H54 (cell line): ENCODE data around the gene ASB5.
"Not testable (repeated sequence)": the region's sequence is repeated elsewhere in the genome, so short reads cannot be mapped to it uniquely, and the experiment has no call there.

Source experiments
- DNase-seq: peaks from one replicate; pipeline ENCODE4 v3.0.0; 2011; ENCODE audit warnings: low spot score, mixed read lengths; ENCODE audit not compliant: insufficient read length
- FAIRE-seq: peaks from 3 replicates; lab custom pipeline; 2011; peaks lifted over from hg19 to GRCh38; lab: Jason Lieb, UNC
- POLR2A ChIP-seq: IDR thresholded peaks from 2 replicates; pipeline ENCODE4 v1.6.1; 2011; ENCODE audit warnings: low read depth, mild to moderate bottlenecking, low read length

ASB5 gene

GRCh38 chr4:176222149-176222548 is 46.9 kb downstream of the ASB5 start:
- no peak for DNase-seq
- no peak for TF ChIP-seq POLR2A
- no peak for FAIRE-seq

- no peak for TF ChIP-seq POLR2A
- no peak for DNase-seq
- FAIRE-seq, result no peak
Measured at GRCh38 chr4:176217510-176217909, 51.5 kb downstream of the ASB5 start.

- not testable (repeated sequence) for DNase-seq, FAIRE-seq
Measured at GRCh38 chr4:176212351-176212750, 56.7 kb downstream of the ASB5 start.

GRCh38 chr4:176210579-176211296 is 58.3 kb downstream of the ASB5 start:
- FAIRE-seq (no peak), DNase-seq (no peak)
- TF ChIP-seq POLR2A, result no peak

GRCh38 chr4:176210101-176210500 is 58.9 kb downstream of the ASB5 start:
- no peak for FAIRE-seq

GRCh38 chr4:176209535-176209934 is 59.5 kb downstream of the ASB5 start:
- FAIRE-seq (no peak), DNase-seq (no peak)
- TF ChIP-seq POLR2A, result no peak

More at GRCh38 chr4:176210101-176210500, 58.9 kb downstream of the ASB5 start:
- TF ChIP-seq POLR2A, result no peak
- DNase-seq, result no peak

GRCh38 chr4:176207839-176208238 is 61.2 kb downstream of the ASB5 start:
- no peak for DNase-seq
- no peak for FAIRE-seq
- no peak for TF ChIP-seq POLR2A

GRCh38 chr4:176205299-176205698 is 63.7 kb downstream of the ASB5 start:
- no peak for TF ChIP-seq POLR2A
- DNase-seq (no peak), FAIRE-seq (no peak)

GRCh38 chr4:176198316-176198903 is 70.6 kb downstream of the ASB5 start:
- DNase-seq (no peak), FAIRE-seq (no peak)
- TF ChIP-seq POLR2A, result no peak

- peak; percentile 64 for TF ChIP-seq POLR2A
- FAIRE-seq (no peak), DNase-seq (peak; percentile 64)
Measured at GRCh38 chr4:176195184-176195978, 73.6 kb downstream of the ASB5 start, which contains the start of gene SPATA4. SPATA4 (minus strand) TSS chr4:176195585; CDS start chr4:176195562, 23 bp downstream.

- FAIRE-seq (peak; percentile 38), DNase-seq (no peak)
- TF ChIP-seq POLR2A, result no peak
Measured at GRCh38 chr4:176193938-176194337, 75.1 kb downstream of the ASB5 start.

- TF ChIP-seq POLR2A, result no peak
Measured at GRCh38 chr4:176193126-176193525, 75.9 kb downstream of the ASB5 start.

GRCh38 chr4:176191974-176192373 is 77.0 kb downstream of the ASB5 start:
- no peak for TF ChIP-seq POLR2A
- FAIRE-seq (no peak), DNase-seq (no peak)

More at GRCh38 chr4:176193126-176193525, 75.9 kb downstream of the ASB5 start:
- FAIRE-seq (no peak), DNase-seq (no peak)
